ENCODE data around the gene SARS1.

DNA sequence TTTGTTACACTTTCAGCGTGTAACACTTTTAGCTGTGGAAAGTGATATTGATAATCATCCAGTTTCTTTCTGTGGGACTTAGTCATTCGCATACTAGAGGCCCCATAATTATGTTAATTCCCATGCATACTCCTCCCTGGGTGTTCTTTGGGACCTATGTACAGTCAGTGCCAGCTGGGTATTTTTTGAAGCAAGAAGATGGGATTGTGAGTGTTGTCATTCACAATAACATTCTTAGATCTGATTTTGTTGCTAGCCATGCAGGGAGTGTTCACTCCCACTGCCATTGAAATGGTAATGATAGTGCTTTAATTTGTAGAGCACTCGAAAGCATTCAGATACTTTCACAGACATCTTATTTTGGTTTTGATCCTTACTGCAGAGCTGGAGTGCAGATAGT, 11.6 kb downstream of the SARS1 start:
- TF ChIP-seq, protein P1, sequence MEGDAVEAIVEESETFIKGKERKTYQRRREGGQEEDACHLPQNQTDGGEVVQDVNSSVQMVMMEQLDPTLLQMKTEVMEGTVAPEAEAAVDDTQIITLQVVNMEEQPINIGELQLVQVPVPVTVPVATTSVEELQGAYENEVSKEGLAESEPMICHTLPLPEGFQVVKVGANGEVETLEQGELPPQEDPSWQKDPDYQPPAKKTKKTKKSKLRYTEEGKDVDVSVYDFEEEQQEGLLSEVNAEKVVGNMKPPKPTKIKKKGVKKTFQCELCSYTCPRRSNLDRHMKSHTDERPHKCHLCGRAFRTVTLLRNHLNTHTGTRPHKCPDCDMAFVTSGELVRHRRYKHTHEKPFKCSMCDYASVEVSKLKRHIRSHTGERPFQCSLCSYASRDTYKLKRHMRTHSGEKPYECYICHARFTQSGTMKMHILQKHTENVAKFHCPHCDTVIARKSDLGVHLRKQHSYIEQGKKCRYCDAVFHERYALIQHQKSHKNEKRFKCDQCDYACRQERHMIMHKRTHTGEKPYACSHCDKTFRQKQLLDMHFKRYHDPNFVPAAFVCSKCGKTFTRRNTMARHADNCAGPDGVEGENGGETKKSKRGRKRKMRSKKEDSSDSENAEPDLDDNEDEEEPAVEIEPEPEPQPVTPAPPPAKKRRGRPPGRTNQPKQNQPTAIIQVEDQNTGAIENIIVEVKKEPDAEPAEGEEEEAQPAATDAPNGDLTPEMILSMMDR (IDR thresholded peaks at IDR 0.05): no peak
- no peak for TF ChIP-seq POLR2A (IDR thresholded peaks at IDR 0.05)

All from Peyer's patch (tissue), 4 donors.